Hematopoietic multipotent progenitor cell (in vitro differentiated cells): ENCODE measurements around the gene ANKRD28. TPM values are rescaled to one million over a fixed set of nuclear protein-coding genes. Genes with fewer than 3 reads are reported as not detected.

Experiments
- DNase-seq, 3 donors: peaks; one replicate each; pipeline ENCODE4 v3.0.0-alpha.2; 2011 to 2015; ENCODE audit warnings: low read depth in 2 of 3, low spot score in 2 of 3
- total RNA-seq: library from RNA; depleted of rRNA; stranded (reverse); fragments of >200 nt; gene quantifications from one replicate; pipeline ENCODE4 v1.2.3, GENCODE V29; 2012

ANKRD28 gene
- total RNA-seq, 1 donor, result 403 TPM

- no peak for DNase-seq
Observed at GRCh38 chr3:15728766-15729165, 69.0 kb downstream of the ANKRD28 start.

- DNase-seq, result no peak
Observed at GRCh38 chr3:15726881-15727280, 70.9 kb downstream of the ANKRD28 start.

GRCh38 chr3:15726043-15726442, 71.7 kb downstream of the ANKRD28 start:
- no peak for DNase-seq

GRCh38 chr3:15724446-15724845, 73.3 kb downstream of the ANKRD28 start:
- no peak for DNase-seq

- no peak for DNase-seq
Observed at GRCh38 chr3:15723624-15723884, 74.2 kb downstream of the ANKRD28 start.

GRCh38 chr3:15722877-15723623, 74.7 kb downstream of the ANKRD28 start:
- no peak for DNase-seq

GRCh38 chr3:15716178-15716577, 81.6 kb downstream of the ANKRD28 start:
- DNase-seq, result no peak

- DNase-seq, result no peak
Observed at GRCh38 chr3:15714448-15714847, 83.3 kb downstream of the ANKRD28 start.

- DNase-seq, result no peak
Observed at GRCh38 chr3:15713364-15713763, 84.4 kb downstream of the ANKRD28 start.

- no peak for DNase-seq
Observed at GRCh38 chr3:15711281-15711680, 86.5 kb downstream of the ANKRD28 start.

- DNase-seq, result no peak
Observed at GRCh38 chr3:15708882-15709677, 88.7 kb downstream of the ANKRD28 start.

GRCh38 chr3:15707779-15708178, 90.0 kb downstream of the ANKRD28 start:
- DNase-seq, result no peak

- DNase-seq, result no peak
Observed at GRCh38 chr3:15703346-15703745, 94.4 kb downstream of the ANKRD28 start.

GRCh38 chr3:15694628-15695027, 103.2 kb downstream of the ANKRD28 start:
- DNase-seq, result no peak

- DNase-seq, result peak in 1 of 3 donors; percentile 13
Observed at GRCh38 chr3:15693355-15693754, 104.4 kb downstream of the ANKRD28 start.

GRCh38 chr3:15690748-15691147, 107.0 kb downstream of the ANKRD28 start:
- no peak for DNase-seq

- no peak for DNase-seq
Observed at GRCh38 chr3:15690230-15690629, 107.5 kb downstream of the ANKRD28 start.

- no peak for DNase-seq
Observed at GRCh38 chr3:15685927-15686326, 111.9 kb downstream of the ANKRD28 start.

- DNase-seq, result no peak
Observed at GRCh38 chr3:15683253-15683652, 114.5 kb downstream of the ANKRD28 start.

GRCh38 chr3:15682561-15683185, 115.1 kb downstream of the ANKRD28 start:
- no peak for DNase-seq

- no peak for DNase-seq
Observed at GRCh38 chr3:15681668-15682067, 116.1 kb downstream of the ANKRD28 start.

GRCh38 chr3:15679306-15679705, 118.5 kb downstream of the ANKRD28 start:
- DNase-seq, result no peak
